Measurements from ENCODE around the gene SCN5A.

Gene SCN5A

DNA sequence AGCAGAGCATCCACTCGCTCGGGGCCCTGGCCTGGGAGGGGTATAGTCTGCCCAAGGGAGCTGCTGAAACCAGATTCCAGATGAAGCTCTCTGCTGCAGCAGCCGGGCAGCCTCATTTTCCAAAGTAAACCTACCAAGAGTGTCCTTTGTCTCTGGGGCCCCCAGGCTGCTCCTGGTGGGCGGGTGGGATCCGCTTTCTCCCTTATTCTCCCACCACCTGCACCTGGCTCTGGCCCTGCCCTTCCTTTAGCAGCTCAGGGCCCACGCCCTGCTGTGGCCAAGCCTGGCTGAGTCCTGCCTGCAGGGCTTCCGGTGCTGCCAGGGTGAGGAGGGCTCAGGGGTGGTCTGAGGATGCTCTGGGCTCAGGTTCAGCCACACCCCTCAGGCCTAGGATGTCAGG lies 13.0 kb downstream of the SCN5A start:
- H3K27ac ChIP-seq: no peak overlapping the region
- no peak for TF ChIP-seq CTCF (conservative IDR thresholded peaks at IDR 0.05)

- H3K27ac ChIP-seq: no peak overlapping the region
- no peak for TF ChIP-seq CTCF (conservative IDR thresholded peaks at IDR 0.05)
Observed at GRCh38 chr3:38634111-38634510, 15.4 kb downstream of the SCN5A start.

- TF ChIP-seq CTCF (conservative IDR thresholded peaks at IDR 0.05): no peak
- no peak overlapping the region for H3K27ac ChIP-seq
Observed at GRCh38 chr3:38632989-38633388, 16.5 kb downstream of the SCN5A start.

- no peak overlapping the region for H3K27ac ChIP-seq
- no peak for TF ChIP-seq CTCF (conservative IDR thresholded peaks at IDR 0.05)
Observed at GRCh38 chr3:38630606-38631005, 18.9 kb downstream of the SCN5A start.

- H3K27ac ChIP-seq: no peak overlapping the region
- TF ChIP-seq CTCF (conservative IDR thresholded peaks at IDR 0.05): no peak
Observed at GRCh38 chr3:38630070-38630469, 19.4 kb downstream of the SCN5A start.

DNA sequence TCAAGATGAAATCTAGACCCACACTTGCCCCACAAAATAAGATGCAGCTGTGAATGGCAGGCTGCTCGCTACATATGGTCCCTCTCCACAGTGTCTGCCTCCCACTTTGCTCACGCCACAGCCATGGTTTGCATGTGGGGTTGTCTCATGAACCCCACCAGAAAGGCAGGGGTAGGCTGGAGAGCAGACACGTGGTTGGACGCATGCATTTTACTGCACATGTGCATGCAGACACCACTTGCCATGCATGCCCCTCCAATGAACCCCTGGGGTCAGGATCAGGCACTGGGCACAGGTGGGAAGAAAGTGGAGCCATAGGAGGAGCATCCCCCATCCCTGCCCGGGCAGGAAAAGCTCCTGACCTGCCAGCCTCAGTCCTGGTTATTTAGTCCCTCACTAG lies 20.7 kb downstream of the SCN5A start:
- TF ChIP-seq CTCF (conservative IDR thresholded peaks at IDR 0.05): no peak
- H3K27ac ChIP-seq: no peak overlapping the region

DNA sequence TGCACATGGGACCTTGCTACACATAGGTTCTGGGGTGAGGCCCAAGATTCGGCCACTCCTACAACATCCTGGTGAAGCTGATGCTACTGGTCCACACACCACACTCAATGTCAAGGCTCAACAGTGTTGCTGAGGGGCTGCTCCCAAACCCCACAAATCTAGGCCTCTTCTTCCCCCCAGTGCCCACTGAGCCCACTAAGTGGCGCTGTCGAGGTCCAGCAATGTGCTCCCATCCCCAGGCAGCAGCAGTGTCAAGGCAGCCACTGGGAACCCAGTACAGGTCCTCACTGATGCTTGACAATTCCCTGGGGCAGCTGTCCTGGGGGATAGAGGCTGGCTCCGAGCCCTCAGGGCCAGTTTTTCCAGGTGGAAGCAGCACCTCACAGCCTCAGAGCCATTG lies 21.5 kb downstream of the SCN5A start:
- H3K27ac ChIP-seq: no peak overlapping the region
- peak; percentile 28 for TF ChIP-seq CTCF (conservative IDR thresholded peaks at IDR 0.05)

GRCh38 chr3:38626171-38626570 lies 23.3 kb downstream of the SCN5A start:
- TF ChIP-seq CTCF (conservative IDR thresholded peaks at IDR 0.05): no peak
- H3K27ac ChIP-seq: no peak overlapping the region

All from VCaP (cell line).